OCI-LY3 (cell line): Measurements from ENCODE around the gene TNMD.

Experiments used
- H2AFZ ChIP-seq: fragments of 200-600, 300-600 bp; shearing (Covaris generic); 2 replicates; pipeline ENCODE4 v1.6.0; 2014; ENCODE audit warnings: antibody characterized with exemption, low read depth, low read length
- H3K27ac ChIP-seq: fragments of 200-600, 300-600 bp; sonication (generic); 2 replicates; pipeline ENCODE4 v1.5.1; 2014; ENCODE audit warnings: mild to moderate bottlenecking, low read length, moderate library complexity, mixed read lengths
- H3K27me3 ChIP-seq: fragments of 200-600, 300-600 bp; sonication (generic); 2 replicates; pipeline ENCODE4 v1.6.1; 2014; ENCODE audit warnings: low read depth, low read length, mixed read lengths
- H3K36me3 ChIP-seq: fragments of 200-600, 300-600 bp; sonication (generic); replicated peaks from 2 replicates; pipeline ENCODE3; 2014; ENCODE audit warnings: low read depth, low read length, mixed read lengths
- H3K4me1 ChIP-seq: fragments of 300-600, 200-600 bp; sonication (generic); 2 replicates; pipeline ENCODE4 v1.6.1; 2014; ENCODE audit warnings: low read length, mixed read lengths
- H3K4me2 ChIP-seq: fragments of 200-600, 300-600 bp; sonication (generic); 2 replicates; pipeline ENCODE4 v1.6.1; 2014; ENCODE audit warnings: low read length, mixed read lengths
- H3K4me3 ChIP-seq: fragments of 300-600, 200-600 bp; sonication (generic); 2 replicates; pipeline ENCODE4 v1.5.1; 2014; ENCODE audit warnings: antibody characterized with exemption, mild to moderate bottlenecking, low read length, moderate library complexity
- H3K79me2 ChIP-seq: fragments of 300-600, 200-600 bp; shearing (Covaris generic); 2 replicates; pipeline ENCODE4 v1.6.1; 2014; ENCODE audit warnings: mild to moderate bottlenecking, low read length, mixed read lengths
- H3K9ac ChIP-seq: fragments of 300-600, 200-600 bp; shearing (Covaris generic); 2 replicates; pipeline ENCODE4 v1.6.0; 2014; ENCODE audit warnings: mild to moderate bottlenecking, low read length, moderate library complexity
- H3K9me3 ChIP-seq: fragments of 200-600, 300-600 bp; shearing (Covaris generic); 2 replicates; pipeline ENCODE4 v1.6.1; 2014; ENCODE audit warnings: low read length, mixed read lengths; ENCODE audit not compliant: insufficient read depth
- H4K20me1 ChIP-seq: fragments of 200-600, 300-600 bp; sonication (generic); 2 replicates; pipeline ENCODE4 v1.6.1; 2016; ENCODE audit warnings: low read length, mixed read lengths; ENCODE audit not compliant: insufficient read depth
- CTCF ChIP-seq: fragments of 200-600, 300-600 bp; sonication (generic); IDR thresholded peaks from 2 replicates; pipeline ENCODE4 v1.5.1; 2014; ENCODE audit warnings: antibody characterized with exemption, low read length, low read depth
- EZH2phosphoT487 ChIP-seq: fragments of 200-600 bp; shearing (Covaris generic); IDR thresholded peaks from 2 replicates; pipeline ENCODE4 v1.6.1; 2018; ENCODE audit warnings: antibody characterized with exemption, mixed run types, low read depth

Gene TNMD

GRCh38 chrX:100642290-100642689 lies 57.6 kb downstream of the TNMD start:
- H3K79me2 ChIP-seq = no peaks in the 10 kb centered on the region
- H3K4me2 ChIP-seq = no peak overlapping the region
- H3K27me3 ChIP-seq = peaks cover 91% of the 10 kb centered on the region
- peaks cover 15% of the 10 kb centered on the region for H3K4me1 ChIP-seq
- no peaks in the 10 kb centered on the region for H3K36me3 ChIP-seq
- no peak overlapping the region for H3K9ac ChIP-seq
- TF ChIP-seq CTCF (no peak), EZH2phosphoT487 (no peak)
- no peaks in the 10 kb centered on the region for H3K9me3 ChIP-seq
- H3K27ac ChIP-seq = no peak overlapping the region
- no peak overlapping the region for H3K4me3 ChIP-seq
- no peak overlapping the region for H2AFZ ChIP-seq
- H4K20me1 ChIP-seq = peaks cover 32% of the 10 kb centered on the region

GRCh38 chrX:100643212-100643611 lies 58.5 kb downstream of the TNMD start:
- peaks cover 91% of the 10 kb centered on the region for H3K27me3 ChIP-seq
- no peaks in the 10 kb centered on the region for H3K36me3 ChIP-seq
- no peaks in the 10 kb centered on the region for H3K79me2 ChIP-seq
- no peak overlapping the region for H3K27ac ChIP-seq
- H3K4me1 ChIP-seq = peaks cover 18% of the 10 kb centered on the region
- no peak overlapping the region for H3K4me3 ChIP-seq
- H3K9me3 ChIP-seq = no peaks in the 10 kb centered on the region
- no peak for TF ChIP-seq CTCF
- peaks cover 30% of the 10 kb centered on the region for H4K20me1 ChIP-seq
- H2AFZ ChIP-seq = no peak overlapping the region
- no peak overlapping the region for H3K9ac ChIP-seq
- H3K4me2 ChIP-seq = no peak overlapping the region

GRCh38 chrX:100643956-100644860 lies 59.5 kb downstream of the TNMD start, which contains the start of gene SRPX2:
TSS of gene SRPX2 (plus strand) at chrX:100644199. CDS start at chrX:100646323, 2,124 bp downstream.
- Histone ChIP-seq H3K4me2 (no peak within 1 kb of the TSS), H3K4me1 (peaks cover 18% of the 10 kb centered on the region), H3K9ac (no peak within 1 kb of the TSS), H3K27ac (no peak within 1 kb of the TSS), H3K36me3 (no peaks in the 10 kb centered on the region), H3K79me2 (no peaks in the 10 kb centered on the region), H3K4me3 (no peak within 1 kb of the TSS), H4K20me1 (peaks cover 26% of the 10 kb centered on the region), H2AFZ (no peak within 1 kb of the TSS), H3K9me3 (no peaks in the 10 kb centered on the region), H3K27me3 (peaks cover 91% of the 10 kb centered on the region)
- TF ChIP-seq EZH2phosphoT487 = no peak
- no peak for TF ChIP-seq CTCF

GRCh38 chrX:100645106-100645505 lies 60.4 kb downstream of the TNMD start:
- H3K79me2 ChIP-seq = no peaks in the 10 kb centered on the region
- TF ChIP-seq CTCF (no peak), EZH2phosphoT487 (no peak)
- peaks cover 27% of the 10 kb centered on the region for H3K4me1 ChIP-seq
- no peaks in the 10 kb centered on the region for H3K36me3 ChIP-seq
- no peak overlapping the region for H2AFZ ChIP-seq
- H3K4me3 ChIP-seq = no peak overlapping the region
- no peaks in the 10 kb centered on the region for H3K9me3 ChIP-seq
- no peak overlapping the region for H3K27ac ChIP-seq
- H3K4me2 ChIP-seq = no peak overlapping the region
- H4K20me1 ChIP-seq = peaks cover 31% of the 10 kb centered on the region
- H3K9ac ChIP-seq = no peak overlapping the region
- H3K27me3 ChIP-seq = peaks cover 86% of the 10 kb centered on the region
